Nephron (organoid): ENCODE data around the gene LSAMP.
A peak's percentile ranks its signal among the peaks of the same experiment; 100 is the strongest.

ENCODE experiments used
- H3K27ac Mint-ChIP-seq, 3 experiments: 2 replicates each; pipeline ENCODE4 v1.8.0; 2020; ENCODE audit warnings: mixed read lengths in 3 of 3, mild to moderate bottlenecking in 2 of 3, moderate library complexity in 1 of 3
- H3K27me3 Mint-ChIP-seq: 2 replicates; pipeline ENCODE4 v1.8.0; 2021; ENCODE audit warnings: low read depth, mild to moderate bottlenecking, moderate library complexity, mixed read lengths
- H3K36me3 Mint-ChIP-seq: 2 replicates; pipeline ENCODE4 v1.8.0; 2020; ENCODE audit warnings: low read depth, mixed read lengths
- H3K4me1 Mint-ChIP-seq: 2 replicates; pipeline ENCODE4 v1.8.0; 2020; ENCODE audit warnings: mixed read lengths
- H3K4me3 Mint-ChIP-seq, 3 experiments: 2 replicates each; pipeline ENCODE4 v1.8.0; 2020; ENCODE audit warnings: mild to moderate bottlenecking in 3 of 3, mixed read lengths in 3 of 3, moderate library complexity in 2 of 3
- H3K9me3 Mint-ChIP-seq: 2 replicates; pipeline ENCODE4 v1.8.0; 2020; ENCODE audit warnings: mixed read lengths
- CTCF ChIP-seq, 3 experiments: fragments of 200-600 bp; sonication (generic); IDR thresholded peaks; one replicate each; pipeline ENCODE4 v1.5.0; 2021; ENCODE audit warnings: antibody characterized with exemption in 3 of 3; ENCODE audit not compliant: unreplicated experiment in 3 of 3

The LSAMP gene

DNA sequence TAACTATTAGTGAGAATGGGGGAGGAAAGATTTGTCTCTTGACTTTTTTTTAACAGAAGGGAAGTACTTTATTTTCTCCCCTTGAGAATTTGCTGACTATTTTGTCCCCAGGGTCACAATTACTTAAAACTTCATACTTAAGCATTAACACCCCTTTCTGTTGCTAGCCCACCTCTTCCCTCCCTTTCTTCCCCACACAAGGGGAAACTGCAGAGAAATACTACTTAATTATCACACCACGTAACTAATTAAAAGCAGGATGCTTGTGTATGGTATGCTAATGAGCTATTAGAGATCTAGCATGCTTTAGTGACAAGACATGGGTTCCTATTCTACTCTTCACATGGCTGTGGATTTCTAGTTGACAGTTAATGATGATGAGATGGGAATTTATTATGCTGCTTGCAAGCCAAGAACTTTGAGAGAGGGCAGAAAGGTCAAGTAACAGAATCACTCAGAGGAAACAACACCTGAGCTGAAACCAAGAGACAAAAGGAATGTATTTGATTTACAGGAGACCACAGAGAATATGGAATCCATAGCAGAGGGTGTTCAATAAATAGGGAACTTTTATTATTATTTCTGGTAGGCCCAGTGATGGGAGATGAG lies 179.2 kb downstream of the LSAMP start:
- no peak overlapping the region for H3K4me3 Mint-ChIP-seq
- no peaks in the 10 kb centered on the region for H3K36me3 Mint-ChIP-seq
- H3K9me3 Mint-ChIP-seq: no peaks in the 10 kb centered on the region
- no peak for TF ChIP-seq CTCF (IDR thresholded peaks at IDR 0.05; ENCODE audit: unreplicated experiment in 3 of 3)
- H3K27ac Mint-ChIP-seq: no peak overlapping the region
- H3K4me1 Mint-ChIP-seq: peaks cover 32% of the 10 kb centered on the region
- H3K27me3 Mint-ChIP-seq: no peaks in the 10 kb centered on the region

DNA sequence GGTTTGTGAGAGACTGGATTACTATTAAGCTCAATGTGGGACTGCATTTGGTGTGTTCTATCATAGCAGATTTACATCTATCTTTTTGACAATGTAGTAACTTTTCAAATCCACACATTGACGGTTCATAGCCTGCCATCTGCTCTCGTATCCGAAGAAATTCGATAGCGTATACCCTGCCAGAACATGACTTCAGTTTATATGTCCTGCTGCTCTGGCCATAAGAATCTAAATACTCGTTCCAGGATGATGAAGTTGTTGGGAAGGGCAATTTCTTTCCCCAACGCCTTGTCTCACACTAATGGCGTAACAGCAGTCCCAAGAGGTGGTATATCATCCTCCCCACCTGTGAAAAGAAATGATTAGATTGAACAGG lies 180.0 kb downstream of the LSAMP start:
- Mint-ChIP-seq H3K36me3 (no peaks in the 10 kb centered on the region), H3K4me1 (peaks cover 32% of the 10 kb centered on the region), H3K27ac (peak overlapping the region in 2 of 3 experiments; percentile 12 to 21), H3K9me3 (no peaks in the 10 kb centered on the region), H3K4me3 (no peak overlapping the region), H3K27me3 (no peaks in the 10 kb centered on the region)
- TF ChIP-seq CTCF (IDR thresholded peaks at IDR 0.05; ENCODE audit: unreplicated experiment in 3 of 3): no peak

DNA sequence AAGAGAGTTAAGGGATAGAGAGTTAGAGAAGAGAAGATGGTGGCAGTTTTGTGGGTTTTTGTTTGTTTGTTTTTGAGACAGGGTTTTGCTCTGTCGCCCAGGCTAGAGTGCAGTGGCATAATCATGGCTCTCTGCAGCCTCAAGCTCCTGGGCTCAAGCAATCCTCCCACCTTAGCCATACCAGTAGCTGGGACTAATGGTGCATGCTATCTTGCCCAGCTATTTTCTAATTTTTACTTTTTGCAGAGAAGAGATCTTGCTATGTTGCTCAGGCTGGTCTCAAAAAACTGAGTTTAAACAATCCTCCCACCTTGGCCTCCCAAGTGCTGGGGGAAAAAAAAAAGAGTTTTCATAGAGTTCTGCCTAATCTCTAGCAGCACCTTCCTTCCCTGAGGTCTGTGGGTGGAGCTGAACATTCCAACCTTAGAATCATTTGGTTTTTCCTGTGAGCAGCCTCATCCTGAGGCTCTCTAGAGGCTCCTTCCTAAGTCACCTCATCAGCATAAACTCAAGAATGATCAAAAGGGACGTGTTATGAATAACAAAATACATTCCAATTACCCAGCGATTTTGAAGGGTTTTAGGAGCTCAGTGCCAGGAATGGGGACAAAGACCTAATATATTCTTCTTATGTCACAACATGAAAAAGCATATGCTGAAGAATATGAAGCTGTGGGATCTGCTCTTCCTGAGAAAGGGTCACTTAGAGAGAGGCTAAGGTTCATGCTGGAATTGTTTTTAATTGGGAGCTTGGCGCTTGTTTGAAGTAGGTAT lies 180.6 kb downstream of the LSAMP start:
- peak overlapping the region in 2 of 3 experiments; percentile 21 to 61 for H3K27ac Mint-ChIP-seq
- peaks cover 32% of the 10 kb centered on the region for H3K4me1 Mint-ChIP-seq
- no peaks in the 10 kb centered on the region for H3K27me3 Mint-ChIP-seq
- no peaks in the 10 kb centered on the region for H3K9me3 Mint-ChIP-seq
- H3K4me3 Mint-ChIP-seq: no peak overlapping the region
- TF ChIP-seq CTCF (IDR thresholded peaks at IDR 0.05; ENCODE audit: unreplicated experiment in 3 of 3): no peak
- H3K36me3 Mint-ChIP-seq: no peaks in the 10 kb centered on the region

- peak overlapping the region in 2 of 3 experiments; percentile 10 to 61 for H3K27ac Mint-ChIP-seq
- no peaks in the 10 kb centered on the region for H3K9me3 Mint-ChIP-seq
- TF ChIP-seq CTCF (IDR thresholded peaks at IDR 0.05; ENCODE audit: unreplicated experiment in 3 of 3): no peak
- no peaks in the 10 kb centered on the region for H3K36me3 Mint-ChIP-seq
- peaks cover 32% of the 10 kb centered on the region for H3K4me1 Mint-ChIP-seq
- H3K27me3 Mint-ChIP-seq: no peaks in the 10 kb centered on the region
- H3K4me3 Mint-ChIP-seq: no peak overlapping the region
Measured at GRCh38 chr3:116263842-116264545, 181.3 kb downstream of the LSAMP start.

- H3K9me3 Mint-ChIP-seq: no peaks in the 10 kb centered on the region
- H3K36me3 Mint-ChIP-seq: no peaks in the 10 kb centered on the region
- TF ChIP-seq CTCF (IDR thresholded peaks at IDR 0.05; ENCODE audit: unreplicated experiment in 3 of 3): no peak
- H3K4me1 Mint-ChIP-seq: peaks cover 12% of the 10 kb centered on the region
- H3K4me3 Mint-ChIP-seq: no peak overlapping the region
- H3K27ac Mint-ChIP-seq: no peak overlapping the region
- no peaks in the 10 kb centered on the region for H3K27me3 Mint-ChIP-seq
Measured at GRCh38 chr3:116260491-116260890, 184.8 kb downstream of the LSAMP start.
